HL-60/S4 (cell line): ENCODE measurements around the gene SURF4.

Experiments used
- in situ Hi-C: fragments of 300-500 bp; cut with MboI; formaldehyde crosslinking; loops from 2 replicates; pipeline ENCODE4 v1.14.3; 2022; ENCODE audit warnings: low sequenced_read_pairs

SURF4 gene

GRCh38 chr9:133353548-133353947 is 22.3 kb downstream of the SURF4 start:
- in situ Hi-C loops: no loop called here

GRCh38 chr9:133352635-133353340 is 23.1 kb downstream of the SURF4 start:
- in situ Hi-C loops: no loop called here

- in situ Hi-C loops: no loop called here
Measured at GRCh38 chr9:133351908-133352634, 23.8 kb downstream of the SURF4 start.

GRCh38 chr9:133351526-133351907 is 24.3 kb downstream of the SURF4 start:
- in situ Hi-C loops: no loop called here

- in situ Hi-C loops: no loop called here
Measured at GRCh38 chr9:133349965-133350616, 25.8 kb downstream of the SURF4 start.

- in situ Hi-C loops: no loop called here
Measured at GRCh38 chr9:133348718-133349573, 26.9 kb downstream of the SURF4 start.

- in situ Hi-C loops: no loop called here
Measured at GRCh38 chr9:133347985-133348717, 27.7 kb downstream of the SURF4 start, which contains the start of the genes MED22 and RPL7A. Gene MED22, minus strand, starts transcription at chr9:133348131. Its CDS starts 1,469 bp downstream, at chr9:133346662. Gene RPL7A, plus strand, starts transcription at chr9:133348218. Its CDS starts 26 bp downstream, at chr9:133348244.

- in situ Hi-C loops: no loop called here
Measured at GRCh38 chr9:133347515-133347984, 28.3 kb downstream of the SURF4 start.

- in situ Hi-C loops: no loop called here
Measured at GRCh38 chr9:133346021-133346785, 29.7 kb downstream of the SURF4 start.

GRCh38 chr9:133345596-133345995 is 30.3 kb downstream of the SURF4 start:
- in situ Hi-C loops: no loop called here

- in situ Hi-C loops: no loop called here
Measured at GRCh38 chr9:133344979-133345378, 30.9 kb downstream of the SURF4 start.

GRCh38 chr9:133344071-133344470 is 31.8 kb downstream of the SURF4 start:
- in situ Hi-C loops: no loop called here

- in situ Hi-C loops: no loop called here
Measured at GRCh38 chr9:133342570-133342969, 33.3 kb downstream of the SURF4 start.

GRCh38 chr9:133342069-133342406 is 33.8 kb downstream of the SURF4 start:
- in situ Hi-C loops: no loop called here

GRCh38 chr9:133341369-133342068 is 34.3 kb downstream of the SURF4 start:
- in situ Hi-C loops: no loop called here

- in situ Hi-C loops: no loop called here
Measured at GRCh38 chr9:133340916-133341315, 34.9 kb downstream of the SURF4 start.

GRCh38 chr9:133340256-133340655 is 35.6 kb downstream of the SURF4 start:
- in situ Hi-C loops: no loop called here

- in situ Hi-C loops: no loop called here
Measured at GRCh38 chr9:133339641-133340040, 36.2 kb downstream of the SURF4 start.
